H9 (cell line): ENCODE results near the gene HMX1. TPM values are rescaled to one million over a fixed set of nuclear protein-coding genes. Genes with fewer than 3 reads are reported as not detected.

Experiments
- DNase-seq: peaks from one replicate; pipeline ENCODE4 v3.0.0-alpha.2; 2017
- H2AFZ ChIP-seq: one replicate; pipeline ENCODE4 v1.6.1; 2013; ENCODE audit warnings: mild to moderate bottlenecking, low read length, control low read depth, moderate library complexity
- H2AK5ac ChIP-seq: 2 replicates; pipeline ENCODE4 v1.6.1; 2013; ENCODE audit warnings: low read length, control low read depth, mixed read lengths; ENCODE audit not compliant: insufficient read length
- H2BK120ac ChIP-seq: one replicate; pipeline ENCODE4 v1.6.1; 2013; ENCODE audit warnings: low read depth, mild to moderate bottlenecking, low read length, control low read depth, inconsistent platforms; ENCODE audit not compliant: poor library complexity, severe bottlenecking
- H2BK12ac ChIP-seq: 2 replicates; pipeline ENCODE4 v1.6.1; 2013; ENCODE audit warnings: low read length, control low read depth, mixed read lengths, low read depth; ENCODE audit not compliant: insufficient read length
- H2BK15ac ChIP-seq: 2 replicates; pipeline ENCODE4 v1.6.1; 2013; ENCODE audit warnings: low read depth, low read length, control low read depth
- H2BK20ac ChIP-seq: one replicate; pipeline ENCODE4 v1.6.1; 2013; ENCODE audit warnings: low read depth, mild to moderate bottlenecking, low read length, control low read depth, inconsistent platforms; ENCODE audit not compliant: poor library complexity, severe bottlenecking
- H2BK5ac ChIP-seq: 2 replicates; pipeline ENCODE4 v1.6.1; 2013; ENCODE audit warnings: low read length, control low read depth, mixed read lengths; ENCODE audit not compliant: insufficient read length
- H3K14ac ChIP-seq: 2 replicates; pipeline ENCODE4 v1.6.1; 2013; ENCODE audit warnings: low read length, control low read depth; ENCODE audit not compliant: insufficient read depth
- H3K18ac ChIP-seq: 2 replicates; pipeline ENCODE4 v1.6.1; 2013; ENCODE audit warnings: low read depth, mild to moderate bottlenecking, mixed read lengths, low read length, control low read depth; ENCODE audit not compliant: insufficient read length
- H3K23ac ChIP-seq: 2 replicates; pipeline ENCODE4 v1.6.1; 2013; ENCODE audit warnings: low read length, control low read depth, mixed read lengths, low read depth; ENCODE audit not compliant: insufficient read length
- H3K23me2 ChIP-seq: 2 replicates; pipeline ENCODE4 v1.6.1; 2013; ENCODE audit warnings: low read depth, mild to moderate bottlenecking, mixed read lengths, low read length, control low read depth; ENCODE audit not compliant: insufficient read length, poor library complexity, severe bottlenecking
- H3K27ac ChIP-seq: 2 replicates; pipeline ENCODE4 v1.5.1; 2013; ENCODE audit warnings: low read length, control low read depth, mixed read lengths, low read depth; ENCODE audit not compliant: insufficient read length
- H3K27me3 ChIP-seq: 2 replicates; pipeline ENCODE4 v1.6.1; 2013; ENCODE audit warnings: low read length, control low read depth, inconsistent platforms; ENCODE audit not compliant: insufficient read depth
- H3K4ac ChIP-seq: 2 replicates; pipeline ENCODE4 v1.6.1; 2013; ENCODE audit warnings: low read depth, mild to moderate bottlenecking, control low read depth, inconsistent platforms, low read length, moderate library complexity
- H3K4me1 ChIP-seq: 2 replicates; pipeline ENCODE4 v1.6.1; 2013; ENCODE audit warnings: low read length, control low read depth, inconsistent platforms; ENCODE audit not compliant: insufficient read depth
- H3K4me2 ChIP-seq: 2 replicates; pipeline ENCODE4 v1.6.1; 2013; ENCODE audit warnings: low read length, control low read depth, mixed read lengths; ENCODE audit not compliant: insufficient read length, insufficient read depth
- H3K56ac ChIP-seq: 2 replicates; pipeline ENCODE4 v1.6.1; 2013; ENCODE audit warnings: low read depth, mild to moderate bottlenecking, mixed read lengths, low read length, control low read depth; ENCODE audit not compliant: insufficient read length
- H3K79me1 ChIP-seq: 2 replicates; pipeline ENCODE4 v1.6.1; 2013; ENCODE audit warnings: low read depth, mild to moderate bottlenecking, moderate library complexity, low read length, control low read depth, inconsistent platforms; ENCODE audit not compliant: insufficient read depth, poor library complexity, severe bottlenecking
- H3K79me2 ChIP-seq: 2 replicates; pipeline ENCODE4 v1.6.1; 2013; ENCODE audit warnings: low read length, control low read depth, inconsistent platforms; ENCODE audit not compliant: insufficient read depth
- H3K9ac ChIP-seq: 2 replicates; pipeline ENCODE4 v1.6.1; 2013; ENCODE audit warnings: low read length, control low read depth, mixed read lengths; ENCODE audit not compliant: insufficient read length; ENCODE audit errors: extremely low read depth
- H3K9me3 ChIP-seq: one replicate; pipeline ENCODE4 v1.6.1; 2013; ENCODE audit warnings: low read depth, low read length, inconsistent platforms; ENCODE audit not compliant: control insufficient read depth
- H3T11ph ChIP-seq: one replicate; pipeline ENCODE4 v1.6.1; 2013; ENCODE audit warnings: mild to moderate bottlenecking, low read length, control low read depth, inconsistent platforms
- H4K20me1 ChIP-seq: one replicate; pipeline ENCODE4 v1.6.1; 2013; ENCODE audit not compliant: control insufficient read depth, insufficient read length, insufficient read depth
- H4K5ac ChIP-seq: 2 replicates; pipeline ENCODE4 v1.6.1; 2013; ENCODE audit warnings: low read depth, mild to moderate bottlenecking, mixed read lengths, low read length, control low read depth; ENCODE audit not compliant: insufficient read length
- H4K8ac ChIP-seq: replicated peaks from 2 replicates; pipeline ENCODE4 v1.6.1; 2013; ENCODE audit warnings: low read length, control low read depth, mixed read lengths, low read depth; ENCODE audit not compliant: insufficient read length
- H4K91ac ChIP-seq: 2 replicates; pipeline ENCODE4 v1.6.1; 2013; ENCODE audit warnings: low read depth, mild to moderate bottlenecking, moderate library complexity, mixed read lengths, low read length, control low read depth; ENCODE audit not compliant: insufficient read length
- H3K27ac Mint-ChIP-seq, 3 experiments: 2 replicates in 2 of 3; 3 replicates in 1 of 3; pipeline ENCODE4 v1.8.0; 2020 to 2021; ENCODE audit warnings: mixed read lengths in 3 of 3, mild to moderate bottlenecking in 1 of 3, moderate library complexity in 1 of 3
- H3K27me3 Mint-ChIP-seq: 2 replicates; pipeline ENCODE4 v1.8.0; 2021; ENCODE audit warnings: low read depth, mild to moderate bottlenecking, moderate library complexity, mixed read lengths
- H3K36me3 Mint-ChIP-seq, 3 experiments: 2 replicates in 2 of 3; 3 replicates in 1 of 3; pipeline ENCODE4 v1.8.0; 2020 to 2021; ENCODE audit warnings: low read depth in 3 of 3, mixed read lengths in 3 of 3; ENCODE audit not compliant: insufficient read depth in 1 of 3
- H3K4me1 Mint-ChIP-seq, 2 experiments: 2 replicates each; pipeline ENCODE4 v1.8.0; 2020; ENCODE audit warnings: mixed read lengths in 2 of 2
- H3K4me3 Mint-ChIP-seq, 2 experiments: 2 replicates in 1 of 2; 3 replicates in 1 of 2; pipeline ENCODE4 v1.8.0; 2020 to 2021; ENCODE audit warnings: mild to moderate bottlenecking in 2 of 2, mixed read lengths in 2 of 2, moderate library complexity in 1 of 2
- H3K9me3 Mint-ChIP-seq, 2 experiments: 2 replicates in 1 of 2; 3 replicates in 1 of 2; pipeline ENCODE4 v1.8.0; 2020; ENCODE audit warnings: mild to moderate bottlenecking in 2 of 2, mixed read lengths in 2 of 2, moderate library complexity in 1 of 2
- CTCF ChIP-seq: fragments of 200-600 bp; sonication (generic); conservative IDR thresholded peaks from 3 replicates; pipeline ENCODE4 v1.8.0; 2021; ENCODE audit warnings: antibody characterized with exemption, mild to moderate bottlenecking
- WGBS: extraction: QIAGEN DNeasy Blood & Tissue Kit; methylation state at CpG from one replicate; pipeline ENCODE4 v1.1.7; 2013; ENCODE audit warnings: missing lambda C conversion rate, low lambda C conversion rate, mixed read lengths; ENCODE audit not compliant: insufficient read length; ENCODE audit errors: extremely low coverage; 5-methylcytosine and 5-hydroxymethylcytosine counted together
- total RNA-seq: library from RNA; stranded (reverse); gene quantifications from 2 replicates; pipeline ENCODE4 v1.2.1, GENCODE V29; 2021

Gene HMX1
- total RNA-seq, 1 experiment from 2014 or later: 0.26 TPM

- H3K23me2 ChIP-seq: peaks cover 6% of the 10 kb centered on the region
- H3K18ac ChIP-seq: peak overlapping the region; percentile 14
- Mint-ChIP-seq H3K36me3 (peaks cover 0 to 3% (median 0%) of the 10 kb centered on the region in 3 experiments; a peak in 1 of 7 replicates), H3K4me3 (peak overlapping the region; percentile 42 to 76), H3K27ac (no peak overlapping the region), H3K4me1 (peaks cover 14 to 43% of the 10 kb centered on the region in 2 experiments), H3K9me3 (no peaks in the 10 kb centered on the region; a peak in 1 of 5 replicates), H3K27me3 (peaks cover 99% of the 10 kb centered on the region)
- no peak overlapping the region for H2BK12ac ChIP-seq
- H3K14ac ChIP-seq: 0 out of 2 replicates have a peak overlapping the region, but pooled peaks have one; percentile 32
- no peak overlapping the region for H2BK5ac ChIP-seq
- no peaks in the 10 kb centered on the region for H4K20me1 ChIP-seq
- H3K4me2 ChIP-seq: peak overlapping the region; percentile 26
- H4K5ac ChIP-seq: no peak overlapping the region
- no peak overlapping the region for H3K23ac ChIP-seq
- no peak overlapping the region for H2BK120ac ChIP-seq
- no peak overlapping the region for H4K91ac ChIP-seq
- H4K8ac ChIP-seq: no peak overlapping the region
- H2AK5ac ChIP-seq: no peak overlapping the region
- H3K56ac ChIP-seq: no peak overlapping the region
- no peak overlapping the region for H3T11ph ChIP-seq
- no peak overlapping the region for H3K4ac ChIP-seq
- no peaks in the 10 kb centered on the region for H3K79me1 ChIP-seq
- no peak for DNase-seq
- H3K9me3 ChIP-seq: no peaks in the 10 kb centered on the region
- no peaks in the 10 kb centered on the region for H3K79me2 ChIP-seq
- peaks cover 5% of the 10 kb centered on the region; the same call in 1 of the 2 replicates for H3K4me1 ChIP-seq
- WGBS: no CpG with 5 or more reads among the region's 73 CpGs
- no peak for TF ChIP-seq CTCF
- H2AFZ ChIP-seq: no peak overlapping the region
- H3K9ac ChIP-seq: no peak overlapping the region
- no peak overlapping the region for H2BK20ac ChIP-seq
- H3K27ac ChIP-seq: no peak overlapping the region
- no peak overlapping the region for H2BK15ac ChIP-seq
- peaks cover 75% of the 10 kb centered on the region for H3K27me3 ChIP-seq
Observed at GRCh38 chr4:8892556-8893226, 21.1 kb upstream of the HMX1 start.
